Fibroblast of skin of right quadriceps (primary cell): ENCODE data around the gene KIF26B.
"Not testable (repeated sequence)": the region's sequence is repeated elsewhere in the genome, so short reads cannot be mapped to it uniquely, and the experiment has no call there.

Source experiments
- DNase-seq: peaks from one replicate; pipeline ENCODE4 v3.0.0-alpha.2; 2013

The KIF26B gene

DNA sequence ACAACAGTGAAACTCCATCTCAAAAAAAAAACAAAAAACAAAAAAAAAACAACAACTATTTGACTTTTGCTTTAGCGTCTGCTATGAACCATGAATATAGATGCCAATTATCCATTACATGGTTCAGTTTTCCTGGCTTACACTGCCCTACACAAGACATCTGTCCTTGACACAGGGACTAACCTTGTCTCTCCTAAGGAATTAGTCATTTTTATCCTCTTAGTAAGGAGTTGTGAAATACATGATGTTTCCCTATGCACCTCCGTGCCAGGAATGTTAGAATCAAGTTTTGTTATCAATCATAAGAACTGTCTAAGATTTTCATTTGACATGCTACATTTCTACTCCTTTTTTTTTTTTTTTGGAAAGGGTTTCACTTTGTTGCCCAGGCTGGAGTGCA lies 241.8 kb downstream of the KIF26B start:
- peak; percentile 26 for DNase-seq

DNA sequence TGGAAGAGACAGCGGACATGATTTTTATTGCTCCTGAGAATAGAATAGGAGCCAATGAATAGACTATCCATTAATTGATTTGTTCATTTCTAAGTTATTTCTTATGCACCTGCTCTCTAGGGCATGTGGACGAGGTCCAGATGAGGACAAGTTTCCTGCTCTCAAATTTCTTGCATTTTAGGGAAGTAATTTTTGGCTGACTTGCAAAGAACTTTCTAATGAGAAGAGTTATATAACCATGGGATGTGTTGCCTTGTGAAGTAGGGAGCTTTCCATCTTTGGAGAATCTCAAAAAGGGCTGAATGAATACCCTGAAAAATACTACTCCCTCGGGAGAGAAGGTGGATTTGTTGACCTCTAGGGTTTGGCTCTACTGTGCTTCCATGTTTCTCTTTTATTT lies 243.0 kb downstream of the KIF26B start:
- DNase-seq = no peak

- DNase-seq = no peak
Observed at GRCh38 chr1:245398180-245398579, 243.4 kb downstream of the KIF26B start.

GRCh38 chr1:245401881-245402587 lies 247.2 kb downstream of the KIF26B start:
- DNase-seq = no peak

DNA sequence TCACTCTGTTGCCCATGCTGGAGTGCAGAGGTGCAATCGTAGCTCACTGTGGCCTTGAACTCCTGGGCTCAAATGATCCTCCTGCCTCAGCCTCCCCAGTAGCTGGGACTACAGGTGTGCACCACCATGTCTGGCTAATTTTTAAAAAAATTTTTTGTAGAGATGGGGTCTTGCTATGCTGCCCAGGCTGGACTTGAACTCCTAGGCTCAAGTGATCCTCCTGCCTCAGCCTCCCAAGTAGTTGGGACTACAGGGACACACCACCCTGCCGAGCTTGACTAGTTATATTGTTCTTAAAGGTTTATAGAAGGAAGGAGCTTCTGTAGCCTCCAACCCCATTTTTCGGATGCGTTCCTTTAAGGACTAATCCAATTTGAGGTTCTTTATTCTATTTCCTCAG lies 248.2 kb downstream of the KIF26B start:
- not testable (repeated sequence) for DNase-seq

DNA sequence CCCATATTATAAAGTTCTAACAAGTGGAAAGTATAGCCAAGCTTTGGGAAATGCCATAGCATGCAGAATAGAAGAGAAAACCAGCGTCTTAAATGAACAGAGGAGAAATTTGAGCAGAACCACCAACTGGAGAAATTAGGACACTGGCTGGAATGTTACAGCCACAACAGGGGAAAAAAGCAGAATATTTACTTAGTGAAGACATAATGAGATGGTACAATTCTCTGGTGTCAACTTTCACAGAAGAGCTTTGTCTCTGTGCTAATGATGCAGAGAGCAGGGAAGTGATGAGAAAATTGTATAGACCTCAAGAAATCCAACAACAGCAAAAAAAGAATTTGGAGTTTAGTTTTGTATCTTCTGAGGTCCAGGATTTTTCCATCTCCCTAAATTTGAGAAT lies 249.7 kb downstream of the KIF26B start:
- DNase-seq = no peak

GRCh38 chr1:245404952-245405351 lies 250.2 kb downstream of the KIF26B start:
- DNase-seq = no peak

DNA sequence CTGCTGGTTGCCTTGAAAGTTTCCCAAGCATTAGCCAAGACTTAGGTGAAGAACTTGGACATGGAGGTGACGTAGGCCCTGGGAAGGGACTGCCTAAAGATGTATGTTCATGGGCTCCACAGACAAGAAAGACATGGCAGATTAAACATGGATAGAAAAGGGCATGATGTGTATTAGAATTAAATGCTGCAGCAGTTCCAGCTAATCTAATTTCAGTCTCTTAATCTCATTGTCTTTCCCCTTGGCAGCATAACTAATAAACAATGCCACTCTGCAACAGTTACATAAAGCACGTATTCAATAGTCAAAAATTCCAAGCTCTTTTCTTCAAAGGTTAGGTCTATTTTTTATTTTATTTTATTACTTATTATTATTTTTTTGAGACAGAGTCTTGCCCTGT lies 251.6 kb downstream of the KIF26B start:
- DNase-seq = no peak

DNA sequence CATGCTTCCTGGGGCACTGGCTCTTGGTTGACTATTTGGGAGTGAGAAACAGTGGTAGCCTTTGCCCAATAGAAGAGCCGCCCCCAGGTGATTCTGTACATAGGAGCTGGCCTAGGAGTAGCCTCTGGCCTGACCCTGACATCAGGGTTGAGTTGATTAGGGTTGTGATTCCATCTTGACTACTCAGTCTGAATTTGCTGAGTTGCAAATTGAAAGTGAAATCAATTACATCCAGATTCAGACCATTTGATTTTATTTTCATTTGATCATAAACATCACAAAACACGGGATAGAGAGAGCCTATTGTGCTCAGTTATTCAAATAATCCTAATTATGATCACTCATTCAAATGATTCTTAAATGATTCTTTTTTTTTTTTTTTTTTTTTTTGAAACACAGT lies 253.2 kb downstream of the KIF26B start:
- no peak for DNase-seq

DNA sequence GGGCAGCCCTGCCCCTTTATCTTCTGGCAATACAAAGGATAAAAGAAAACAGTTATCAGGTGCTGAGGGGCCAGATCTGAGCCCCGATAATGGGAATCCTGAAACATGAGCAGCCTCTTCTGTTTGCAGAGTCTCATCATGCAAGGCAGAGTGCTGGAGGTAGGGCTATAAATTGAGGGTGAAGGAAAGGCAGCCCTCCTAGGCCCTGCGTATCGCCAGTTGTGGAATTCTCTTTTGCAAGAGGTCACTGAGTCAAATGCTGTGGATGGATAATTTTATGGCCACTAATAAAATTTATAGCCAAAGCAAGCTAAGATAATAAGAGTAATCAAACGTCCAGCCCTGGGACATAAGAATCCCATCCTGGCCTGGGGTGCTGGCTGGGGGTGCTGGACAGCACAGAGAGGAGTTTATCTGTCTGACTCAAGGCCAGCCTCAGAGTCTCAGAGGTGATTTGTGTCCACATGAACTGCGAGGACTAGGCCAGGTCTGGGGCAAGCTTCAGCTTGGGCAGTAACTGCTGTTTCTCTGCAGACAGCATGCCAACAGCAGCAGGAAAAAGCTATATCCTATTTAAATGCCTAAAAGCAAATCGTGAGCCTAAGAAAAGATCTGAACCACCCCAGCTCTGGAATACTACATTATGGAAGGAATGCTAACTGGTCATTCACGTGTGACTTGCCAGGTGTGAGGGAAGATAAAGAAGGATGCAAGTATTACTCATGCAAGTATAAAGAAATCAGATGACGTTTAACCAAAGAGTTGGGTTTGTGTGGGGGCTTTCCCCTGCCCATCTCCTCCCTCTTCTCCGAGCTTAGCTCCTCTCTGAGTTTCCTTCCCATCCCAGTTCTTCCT lies 254.8 kb downstream of the KIF26B start:
- peak; percentile 7 for DNase-seq

GRCh38 chr1:245411245-245412036 lies 256.7 kb downstream of the KIF26B start:
- peak; percentile 64 for DNase-seq

- DNase-seq = no peak
Observed at GRCh38 chr1:245412306-245412705, 257.5 kb downstream of the KIF26B start.

- peak; percentile 6 for DNase-seq
Observed at GRCh38 chr1:245416781-245417180, 262.0 kb downstream of the KIF26B start.

DNA sequence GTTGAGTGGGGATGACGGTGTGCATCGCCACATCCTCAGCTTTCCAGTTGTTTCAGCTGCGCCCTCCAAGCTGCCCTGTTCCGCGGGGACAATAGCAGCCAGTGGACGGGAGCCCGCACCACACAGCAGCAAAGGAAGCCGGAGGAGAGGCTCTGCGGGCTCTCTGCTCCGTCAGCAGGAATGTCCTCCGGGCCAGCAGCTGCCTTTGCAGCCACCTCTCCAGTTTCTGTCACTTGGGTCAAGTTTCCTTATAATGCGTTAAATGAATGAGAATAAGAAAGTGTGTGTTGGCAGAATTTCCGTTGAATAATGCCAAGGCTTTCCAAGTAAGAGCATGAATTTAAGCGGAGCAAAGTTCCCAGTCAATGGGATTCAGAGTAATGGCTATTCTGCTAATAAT lies 263.3 kb downstream of the KIF26B start:
- no peak for DNase-seq

GRCh38 chr1:245419461-245419978 lies 264.7 kb downstream of the KIF26B start:
- DNase-seq = no peak

DNA sequence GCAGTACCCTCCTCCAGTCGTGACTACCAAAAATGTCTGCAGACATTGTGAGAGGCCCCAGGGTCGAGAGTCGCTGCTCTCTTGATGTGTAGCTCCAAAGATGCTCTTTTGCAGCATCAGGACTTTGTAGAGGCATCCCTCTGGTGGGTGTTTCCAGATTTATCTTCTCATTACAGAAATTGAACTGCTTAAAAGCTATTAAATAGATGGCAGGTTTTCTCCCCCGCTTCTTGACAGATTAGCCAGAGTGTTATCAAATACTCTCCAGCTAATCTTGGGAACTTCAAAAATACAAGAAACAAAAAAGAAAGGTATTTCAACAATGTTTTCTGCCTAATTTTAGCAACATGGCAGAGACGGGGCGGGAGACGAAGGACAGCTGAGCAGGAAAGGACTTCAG lies 265.2 kb downstream of the KIF26B start:
- DNase-seq = no peak

DNA sequence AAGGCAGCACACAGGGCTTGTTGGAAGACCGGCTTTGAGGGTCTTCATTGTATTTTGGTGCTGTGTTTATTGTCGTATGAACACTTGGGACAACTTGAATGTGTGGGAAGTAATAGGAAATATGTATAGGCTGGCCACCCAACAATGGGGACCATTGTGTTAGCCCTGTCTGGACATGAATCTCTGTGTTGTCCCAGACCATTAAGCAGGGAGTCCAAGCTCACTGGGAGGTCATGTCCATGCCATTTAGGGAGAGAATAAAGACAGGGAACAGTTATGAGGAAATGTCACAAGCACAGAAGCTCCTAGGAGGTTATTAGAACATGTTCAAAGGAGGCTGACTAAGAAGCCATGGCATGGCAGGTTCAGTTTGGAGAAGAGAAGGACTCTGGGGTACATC lies 266.1 kb downstream of the KIF26B start:
- no peak for DNase-seq

- DNase-seq = peak; percentile 72
Observed at GRCh38 chr1:245428681-245429080, 273.9 kb downstream of the KIF26B start.

DNA sequence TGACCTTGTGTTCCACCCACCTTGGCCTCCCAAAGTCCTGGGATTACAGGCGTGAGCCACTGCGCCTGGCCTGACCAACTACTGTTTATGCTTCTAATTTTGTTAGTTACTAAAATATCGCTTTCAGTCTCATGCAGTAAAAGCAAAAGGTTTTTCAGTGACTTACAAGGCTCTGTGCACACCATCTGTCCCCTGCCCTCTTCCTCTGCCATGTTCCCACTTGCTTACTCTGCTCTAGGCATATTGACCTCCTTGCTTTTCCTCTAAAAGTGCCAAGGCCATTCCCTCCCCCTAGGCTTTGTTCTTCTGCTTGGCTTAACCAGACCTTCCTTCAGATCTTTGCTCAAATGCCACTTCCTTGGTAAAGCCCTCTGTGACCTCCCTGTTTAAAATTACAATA lies 276.9 kb downstream of the KIF26B start:
- no peak for DNase-seq

GRCh38 chr1:245432228-245432875 lies 277.6 kb downstream of the KIF26B start:
- DNase-seq = peak; percentile 60

GRCh38 chr1:245433561-245433960 lies 278.8 kb downstream of the KIF26B start:
- peak; percentile 10 for DNase-seq

GRCh38 chr1:245434280-245434679 lies 279.5 kb downstream of the KIF26B start:
- DNase-seq = peak; percentile 19

DNA sequence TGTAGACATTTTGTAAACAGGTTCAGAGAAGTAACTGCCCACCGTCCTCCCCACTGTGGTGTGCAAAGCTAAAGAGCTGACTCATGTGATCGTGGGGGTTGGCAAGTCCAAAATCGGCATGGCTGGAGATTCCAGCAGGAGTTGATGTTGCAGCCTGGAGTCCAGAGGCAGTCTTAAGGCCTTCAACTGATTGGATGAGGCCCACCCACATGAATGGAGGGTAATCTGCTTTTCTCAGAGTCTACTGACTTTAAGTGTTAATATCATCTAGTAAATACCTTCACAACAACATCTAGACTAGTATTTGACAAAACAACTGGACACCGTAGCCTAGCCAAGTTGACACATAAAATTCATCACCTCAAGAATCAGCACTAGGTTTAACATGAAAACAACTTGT lies 281.6 kb downstream of the KIF26B start:
- DNase-seq = no peak
